Measurements from ENCODE around the gene LANCL3.

- no peak for TF ChIP-seq YY1 (IDR thresholded peaks at IDR 0.05; ENCODE audit: low read depth)
- no peak for TF ChIP-seq EP300 (IDR thresholded peaks at IDR 0.05; ENCODE audit: borderline replicate concordance)
- TF ChIP-seq EGR1 (IDR thresholded peaks at IDR 0.05), result no peak
- no peak for TF ChIP-seq RAD21 (IDR thresholded peaks at IDR 0.05; ENCODE audit: low read depth)
Observed at GRCh38 chrX:37686369-37686995, 115.0 kb downstream of the LANCL3 start.

All from Ishikawa (cell line).